ENCODE data around the gene PRKN. TPM values are rescaled to one million over a fixed set of nuclear protein-coding genes. Genes with fewer than 3 reads are reported as not detected.

Gene PRKN
- polyA plus RNA-seq, 1 donor from 2014 or later, result 1.2 TPM

GRCh38 chr6:161918628-161919205, 808.8 kb downstream of the PRKN start:
- Histone ChIP-seq H4K20me1 (ENCODE audit: insufficient read depth) (no peaks in the 10 kb centered on the region), H3F3A (ENCODE audit: insufficient read depth, low read length, poor library complexity, severe bottlenecking) (no peaks in the 10 kb centered on the region), H3K79me2 (replicated peaks; ENCODE audit: insufficient read depth, low read length) (no peaks in the 10 kb centered on the region), H3K4me2 (ENCODE audit: low read length) (no peak overlapping the region), H3K9ac (ENCODE audit: low read length) (no peak overlapping the region), H3K27me3 (ENCODE audit: insufficient read depth, low read depth, low read length) (no peaks in the 10 kb centered on the region), H3K9me2 (ENCODE audit: insufficient read depth, low read length) (no peaks in the 10 kb centered on the region), H3K36me3 (ENCODE audit: insufficient read depth, low read length) (no peaks in the 10 kb centered on the region), H3K4me3 (ENCODE audit: low read length) (no peak overlapping the region), H3K27ac (ENCODE audit: low read length) (no peak overlapping the region), H2AFZ (ENCODE audit: low read depth, low read length) (no peak overlapping the region), H3K9me3 (ENCODE audit: low read length) (no peaks in the 10 kb centered on the region)
- TF ChIP-seq REST (IDR thresholded peaks at IDR 0.05; ENCODE audit: borderline replicate concordance) (no peak), EP300 (conservative IDR thresholded peaks at IDR 0.05; ENCODE audit: poor library complexity, severe bottlenecking) (no peak), POLR2AphosphoS5 (IDR thresholded peaks at IDR 0.05) (no peak), CTCF (IDR thresholded peaks at IDR 0.05; ENCODE audit: poor library complexity, severe bottlenecking) (no peak), MXI1 (conservative IDR thresholded peaks at IDR 0.05; ENCODE audit: poor library complexity, severe bottlenecking) (no peak)

- no peaks in the 10 kb centered on the region for H3K9me3 ChIP-seq (ENCODE audit: low read length)
- H3K9ac ChIP-seq (ENCODE audit: low read length), result no peak overlapping the region
- H4K20me1 ChIP-seq (ENCODE audit: insufficient read depth), result no peaks in the 10 kb centered on the region
- no peaks in the 10 kb centered on the region for H3F3A ChIP-seq (ENCODE audit: insufficient read depth, low read length, poor library complexity, severe bottlenecking)
- no peaks in the 10 kb centered on the region for H3K27me3 ChIP-seq (ENCODE audit: insufficient read depth, low read depth, low read length)
- H3K4me2 ChIP-seq (ENCODE audit: low read length), result no peak overlapping the region
- no peaks in the 10 kb centered on the region for H3K36me3 ChIP-seq (ENCODE audit: insufficient read depth, low read length)
- H3K27ac ChIP-seq (ENCODE audit: low read length), result no peak overlapping the region
- no peak overlapping the region for H2AFZ ChIP-seq (ENCODE audit: low read depth, low read length)
- H3K79me2 ChIP-seq (replicated peaks; ENCODE audit: insufficient read depth, low read length), result no peaks in the 10 kb centered on the region
- no peaks in the 10 kb centered on the region for H3K9me2 ChIP-seq (ENCODE audit: insufficient read depth, low read length)
- TF ChIP-seq POLR2AphosphoS5 (IDR thresholded peaks at IDR 0.05) (peak; percentile 6), CTCF (IDR thresholded peaks at IDR 0.05; ENCODE audit: poor library complexity, severe bottlenecking) (no peak), SMC3 (conservative IDR thresholded peaks at IDR 0.05; ENCODE audit: poor library complexity) (no peak)
- no peak overlapping the region for H3K4me3 ChIP-seq (ENCODE audit: low read length)
Observed at GRCh38 chr6:161918109-161918531, 809.4 kb downstream of the PRKN start.

Data from neural cell (in vitro differentiated cells).